Activated B cell treated with CpG ODN at 0.5 μM for 24 hours (primary cell): ENCODE data around the gene OR13A1. TPM values are rescaled to one million over a fixed set of nuclear protein-coding genes. Genes with fewer than 3 reads are reported as not detected.
"Not testable (repeated sequence)": the region's sequence is repeated elsewhere in the genome, so short reads cannot be mapped to it uniquely, and the experiment has no call there.

ENCODE experiments used
- ATAC-seq: fragments of 200-7000 bp; cut with Tn5 transposase; one replicate; pipeline ENCODE4 v1.10.0; 2021; ENCODE audit warnings: low read depth, mild to moderate bottlenecking, moderate library complexity
- CTCF ChIA-PET: fragments of 350-600 bp; sonication (Branson Sonifier 250); formaldehyde crosslinking; loops from one replicate; lab custom pipeline; 2021; ENCODE audit warnings: antibody characterized with exemption; lab: Charles Lee
- POLR2A ChIA-PET: fragments of 350-600 bp; sonication (Branson Sonifier 250); formaldehyde crosslinking; loops from one replicate; lab custom pipeline; 2021; ENCODE audit warnings: antibody characterized with exemption; lab: Charles Lee
- DNase-seq: peaks from one replicate; pipeline ENCODE4 v3.0.0; 2022
- H3K27ac Mint-ChIP-seq: one replicate; pipeline ENCODE4 v1.8.0; 2020; ENCODE audit warnings: mixed read lengths
- H3K27me3 Mint-ChIP-seq: one replicate; pipeline ENCODE4 v1.8.0; 2021; ENCODE audit warnings: mixed read lengths
- H3K36me3 Mint-ChIP-seq: one replicate; pipeline ENCODE4 v1.8.0; 2021; ENCODE audit warnings: low read depth, mixed read lengths
- H3K4me1 Mint-ChIP-seq: one replicate; pipeline ENCODE4 v1.8.0; 2021; ENCODE audit warnings: mixed read lengths
- H3K4me3 Mint-ChIP-seq: one replicate; pipeline ENCODE4 v1.8.0; 2020; ENCODE audit warnings: mild to moderate bottlenecking, mixed read lengths
- H3K9me3 Mint-ChIP-seq: one replicate; pipeline ENCODE4 v1.8.0; 2020; ENCODE audit warnings: mixed read lengths
- intact Hi-C: fragments of 100-400 bp; cut with micrococcal nuclease; formaldehyde crosslinking; loops from one replicate; pipeline ENCODE4 v1.15.1; 2024
- total RNA-seq: library from RNA; stranded (reverse); gene quantifications from 2 replicates; pipeline ENCODE4 v1.2.3, GENCODE V29; 2022
- TF ChIP-seq, protein P1 (sequence below): fragments of 200-600 bp; IDR thresholded peaks from one replicate; pipeline ENCODE4 v1.8.0; 2022; ENCODE audit warnings: antibody characterized with exemption, mild to moderate bottlenecking

Gene OR13A1
- total RNA-seq, 1 donor from 2014 or later: 0.53 TPM

- no peaks in the 10 kb centered on the region for H3K36me3 Mint-ChIP-seq
- ATAC-seq: peak; percentile 42
These were observed 37.8 kb upstream of the OR13A1 start for GRCh38 chr10:45353186-45353585.

GRCh38 chr10:45348196-45348765 is 32.9 kb upstream of the OR13A1 start:
- ATAC-seq, H3K4me3 Mint-ChIP-seq, intact Hi-C loops, POLR2A ChIA-PET, H3K27ac Mint-ChIP-seq, H3K27me3 Mint-ChIP-seq, H3K36me3 Mint-ChIP-seq, H3K9me3 Mint-ChIP-seq, CTCF ChIA-PET, DNase-seq: not testable (repeated sequence)
- H3K4me1 Mint-ChIP-seq: peaks cover 19% of the 10 kb centered on the region

More at GRCh38 chr10:45353186-45353585, 37.8 kb upstream of the OR13A1 start:
- POLR2A ChIA-PET: no interaction called here
- TF ChIP-seq, protein P1, sequence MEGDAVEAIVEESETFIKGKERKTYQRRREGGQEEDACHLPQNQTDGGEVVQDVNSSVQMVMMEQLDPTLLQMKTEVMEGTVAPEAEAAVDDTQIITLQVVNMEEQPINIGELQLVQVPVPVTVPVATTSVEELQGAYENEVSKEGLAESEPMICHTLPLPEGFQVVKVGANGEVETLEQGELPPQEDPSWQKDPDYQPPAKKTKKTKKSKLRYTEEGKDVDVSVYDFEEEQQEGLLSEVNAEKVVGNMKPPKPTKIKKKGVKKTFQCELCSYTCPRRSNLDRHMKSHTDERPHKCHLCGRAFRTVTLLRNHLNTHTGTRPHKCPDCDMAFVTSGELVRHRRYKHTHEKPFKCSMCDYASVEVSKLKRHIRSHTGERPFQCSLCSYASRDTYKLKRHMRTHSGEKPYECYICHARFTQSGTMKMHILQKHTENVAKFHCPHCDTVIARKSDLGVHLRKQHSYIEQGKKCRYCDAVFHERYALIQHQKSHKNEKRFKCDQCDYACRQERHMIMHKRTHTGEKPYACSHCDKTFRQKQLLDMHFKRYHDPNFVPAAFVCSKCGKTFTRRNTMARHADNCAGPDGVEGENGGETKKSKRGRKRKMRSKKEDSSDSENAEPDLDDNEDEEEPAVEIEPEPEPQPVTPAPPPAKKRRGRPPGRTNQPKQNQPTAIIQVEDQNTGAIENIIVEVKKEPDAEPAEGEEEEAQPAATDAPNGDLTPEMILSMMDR: no peak
- DNase-seq: no peak
- peak overlapping the region; percentile 56 for H3K27ac Mint-ChIP-seq
- CTCF ChIA-PET: interaction anchor here (0.7 kb wide), 1 partner anchor 319 kb away, joined by 3 read pairs; no protein-coding TSS in a partner anchor
- H3K9me3 Mint-ChIP-seq: no peaks in the 10 kb centered on the region
- H3K4me1 Mint-ChIP-seq: peaks cover 45% of the 10 kb centered on the region
- intact Hi-C loops: loop anchor here (2.0 kb wide), 1 partner anchor 18 kb away; no protein-coding TSS in a partner anchor
- H3K4me3 Mint-ChIP-seq: peak overlapping the region; percentile 75
- no peaks in the 10 kb centered on the region for H3K27me3 Mint-ChIP-seq

- H3K9me3 Mint-ChIP-seq, H3K36me3 Mint-ChIP-seq, DNase-seq, intact Hi-C loops, CTCF ChIA-PET, POLR2A ChIA-PET, H3K4me3 Mint-ChIP-seq, H3K27ac Mint-ChIP-seq, ATAC-seq, H3K27me3 Mint-ChIP-seq: not testable (repeated sequence)
- H3K4me1 Mint-ChIP-seq: peaks cover 15% of the 10 kb centered on the region
These were observed 32.1 kb upstream of the OR13A1 start for GRCh38 chr10:45347464-45347863.

DNA sequence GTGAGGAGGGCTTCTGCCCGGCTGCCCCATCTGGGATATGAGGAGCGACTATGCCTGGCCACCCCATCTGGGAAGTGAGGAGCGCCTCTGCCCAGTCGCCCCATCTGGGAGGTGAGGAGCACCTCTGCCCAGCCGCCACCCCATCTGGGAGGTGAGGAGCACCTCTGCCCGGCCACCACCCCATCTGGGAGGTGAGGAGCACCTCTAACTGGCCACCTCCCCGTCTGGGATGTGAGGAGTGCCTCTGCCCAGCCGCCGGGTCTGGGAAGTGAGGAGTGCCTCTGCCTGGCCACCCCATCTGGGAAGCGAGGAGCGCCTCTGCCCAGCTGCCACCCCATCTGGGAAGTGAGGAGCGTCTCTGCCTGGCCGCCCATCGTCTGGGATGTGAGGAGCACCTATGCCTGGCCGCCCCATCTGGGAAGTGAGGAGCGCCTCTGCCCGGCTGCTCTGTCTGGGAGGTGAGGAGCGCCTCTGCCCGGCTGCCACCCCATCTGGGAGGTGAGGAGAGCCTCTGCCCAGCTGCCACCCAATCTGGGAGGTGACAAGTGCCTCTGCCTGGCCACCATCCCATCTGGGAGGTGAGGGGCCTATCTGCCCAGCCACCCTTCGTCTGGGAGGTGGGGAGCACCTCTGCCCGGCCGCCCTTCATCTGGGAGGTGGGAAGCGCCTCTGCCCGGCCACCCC is 31.4 kb upstream of the OR13A1 start:
- H3K4me1 Mint-ChIP-seq: peaks cover 14% of the 10 kb centered on the region
- H3K27me3 Mint-ChIP-seq, DNase-seq, intact Hi-C loops, H3K36me3 Mint-ChIP-seq, POLR2A ChIA-PET, H3K27ac Mint-ChIP-seq, CTCF ChIA-PET, ATAC-seq, H3K4me3 Mint-ChIP-seq, H3K9me3 Mint-ChIP-seq: not testable (repeated sequence)

GRCh38 chr10:45340420-45340819 is 25.0 kb upstream of the OR13A1 start:
- intact Hi-C loops, DNase-seq, H3K4me3 Mint-ChIP-seq, H3K27me3 Mint-ChIP-seq, H3K4me1 Mint-ChIP-seq, CTCF ChIA-PET, H3K36me3 Mint-ChIP-seq, H3K27ac Mint-ChIP-seq, ATAC-seq, POLR2A ChIA-PET: not testable (repeated sequence)
- H3K9me3 Mint-ChIP-seq: peaks cover 10% of the 10 kb centered on the region

DNA sequence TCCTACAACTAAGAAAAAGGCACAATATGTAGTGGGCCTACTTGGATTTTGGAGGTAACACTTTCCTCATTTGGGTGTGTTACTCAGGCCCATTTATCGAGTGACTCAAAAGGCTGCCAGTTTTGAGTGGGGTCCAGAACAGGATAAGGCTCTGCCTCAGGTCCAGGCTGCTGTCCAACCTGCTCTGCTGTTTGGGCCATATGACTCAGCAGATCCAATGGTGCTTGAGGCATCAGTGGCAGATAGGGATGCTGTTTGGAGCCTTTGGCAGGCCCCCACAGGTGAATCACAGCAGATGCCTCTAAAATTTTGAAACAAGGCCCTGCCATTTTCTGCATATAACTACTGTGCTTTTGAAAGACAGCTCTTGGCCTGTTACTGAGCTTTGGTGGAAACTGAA is 24.5 kb upstream of the OR13A1 start:
- ATAC-seq: no peak
- CTCF ChIA-PET: no interaction called here
- POLR2A ChIA-PET: no interaction called here
- Mint-ChIP-seq H3K9me3 (peaks cover 10% of the 10 kb centered on the region), H3K4me1 (peaks cover 10% of the 10 kb centered on the region), H3K4me3 (no peak overlapping the region), H3K27me3 (no peaks in the 10 kb centered on the region), H3K36me3 (peaks cover 8% of the 10 kb centered on the region), H3K27ac (no peak overlapping the region)
- intact Hi-C loops: no loop called here
- DNase-seq: no peak
- TF ChIP-seq, protein P1: no peak

DNA sequence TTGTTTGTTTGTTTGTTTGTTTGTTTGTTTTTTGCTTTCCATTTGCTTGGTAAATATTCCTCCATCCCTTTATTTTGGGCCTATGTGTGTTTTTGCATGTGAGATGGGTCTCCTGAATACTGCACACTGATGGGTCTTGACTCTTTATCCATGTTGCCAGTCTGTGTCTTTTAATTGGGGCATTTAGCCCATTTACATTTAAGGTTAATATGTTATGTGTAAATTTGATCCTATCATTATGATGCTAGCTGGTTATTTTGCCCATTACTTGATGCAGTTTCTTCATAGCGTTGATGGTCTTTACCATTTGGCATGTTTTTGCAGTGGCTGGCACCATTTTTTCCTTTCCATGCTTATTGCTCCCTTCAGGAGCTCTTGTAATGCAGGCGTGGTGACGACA is 16.4 kb upstream of the OR13A1 start:
- H3K27me3 Mint-ChIP-seq, H3K4me3 Mint-ChIP-seq, H3K36me3 Mint-ChIP-seq, ATAC-seq, intact Hi-C loops, H3K4me1 Mint-ChIP-seq, DNase-seq, H3K27ac Mint-ChIP-seq, POLR2A ChIA-PET, CTCF ChIA-PET: not testable (repeated sequence)
- peaks cover 21% of the 10 kb centered on the region for H3K9me3 Mint-ChIP-seq

GRCh38 chr10:45326864-45327263 is 11.5 kb upstream of the OR13A1 start:
- POLR2A ChIA-PET, CTCF ChIA-PET, H3K27ac Mint-ChIP-seq, H3K4me1 Mint-ChIP-seq, intact Hi-C loops, DNase-seq, ATAC-seq, H3K27me3 Mint-ChIP-seq, H3K4me3 Mint-ChIP-seq, H3K36me3 Mint-ChIP-seq: not testable (repeated sequence)
- H3K9me3 Mint-ChIP-seq: peaks cover 23% of the 10 kb centered on the region
